NOMO-1 (cell line): Measurements from ENCODE around the gene TGIF2.

Experiments
- DNase-seq, 2 experiments: peaks; one replicate each; lab custom pipeline; 2025; ENCODE audit not compliant: unreplicated experiment in 2 of 2; lab: John Stamatoyannopoulos, UW

The TGIF2 gene

DNA sequence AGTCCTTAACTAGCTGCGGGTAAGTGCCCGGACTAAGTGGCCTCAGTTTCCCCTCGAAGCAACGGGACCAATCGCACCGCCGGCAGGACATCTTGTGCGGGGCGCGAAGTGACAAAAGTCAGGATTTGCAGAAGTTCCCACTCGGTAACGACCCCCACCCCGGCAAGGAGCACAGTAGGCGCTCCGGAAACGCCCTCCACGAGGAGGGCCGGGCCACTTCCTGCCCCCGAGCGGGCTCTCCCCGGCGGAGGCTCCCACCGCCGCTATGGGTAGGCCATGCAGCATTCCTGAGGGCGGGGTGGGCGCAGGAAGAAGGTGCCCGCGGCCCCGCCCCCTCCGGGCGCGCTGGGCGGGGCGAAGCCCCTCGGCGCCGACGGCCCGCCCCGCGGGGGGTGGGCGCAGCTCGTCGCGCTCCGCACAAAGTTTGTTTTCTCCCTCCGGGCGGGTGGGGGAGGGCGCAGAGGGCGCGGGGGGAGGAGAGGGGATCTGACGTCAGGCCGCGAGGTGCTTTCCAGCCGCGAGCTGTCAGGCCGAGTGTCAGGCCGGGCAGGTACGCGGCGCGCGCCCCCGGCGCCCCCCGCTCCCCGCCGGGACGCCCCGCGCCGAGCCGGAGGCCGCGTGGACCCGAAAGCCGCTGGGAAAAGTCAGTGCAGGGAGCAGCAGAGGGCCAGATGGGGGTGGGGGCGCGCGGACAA lies at the start of gene TGIF2:
TSS of gene TGIF2 (plus strand) at position 495 of the 695 bp plus-strand sequence. CDS start 5,178 bp downstream, outside the sequence.
- peak; percentile 55 to 88 for DNase-seq

GRCh38 chr20:36525620-36526365 lies 47.6 kb upstream of the TGIF2 start:
- no peak for DNase-seq

DNA sequence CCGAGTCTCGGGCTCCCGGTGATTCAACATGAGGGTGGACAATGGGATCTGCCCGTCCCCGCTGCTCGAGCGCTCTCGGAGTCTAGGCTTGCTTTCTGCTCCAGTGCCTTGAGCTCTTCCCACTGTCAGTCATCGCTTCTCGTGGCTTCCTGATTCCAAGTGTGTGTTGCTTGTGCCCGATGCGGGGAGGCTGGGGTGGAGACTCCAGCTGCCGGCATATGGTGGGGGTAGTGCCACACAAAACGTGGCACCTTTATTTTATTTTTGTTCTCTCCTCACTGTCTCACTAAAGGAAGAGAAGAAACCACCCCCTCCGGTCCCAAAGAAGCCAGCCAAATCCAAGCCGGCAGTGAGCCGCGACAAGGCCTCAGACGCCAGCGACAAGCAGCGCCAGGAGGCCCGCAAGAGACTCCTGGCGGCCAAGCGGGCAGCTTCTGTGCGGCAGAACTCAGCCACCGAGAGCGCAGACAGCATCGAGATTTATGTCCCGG lies 46.8 kb upstream of the TGIF2 start:
- no peak for DNase-seq

GRCh38 chr20:36527331-36528125 lies 45.9 kb upstream of the TGIF2 start:
- DNase-seq, result no peak

GRCh38 chr20:36528176-36528874 lies 45.1 kb upstream of the TGIF2 start:
- DNase-seq, result no peak

- DNase-seq, result no peak
Measured at GRCh38 chr20:36528875-36529417, 44.5 kb upstream of the TGIF2 start.

DNA sequence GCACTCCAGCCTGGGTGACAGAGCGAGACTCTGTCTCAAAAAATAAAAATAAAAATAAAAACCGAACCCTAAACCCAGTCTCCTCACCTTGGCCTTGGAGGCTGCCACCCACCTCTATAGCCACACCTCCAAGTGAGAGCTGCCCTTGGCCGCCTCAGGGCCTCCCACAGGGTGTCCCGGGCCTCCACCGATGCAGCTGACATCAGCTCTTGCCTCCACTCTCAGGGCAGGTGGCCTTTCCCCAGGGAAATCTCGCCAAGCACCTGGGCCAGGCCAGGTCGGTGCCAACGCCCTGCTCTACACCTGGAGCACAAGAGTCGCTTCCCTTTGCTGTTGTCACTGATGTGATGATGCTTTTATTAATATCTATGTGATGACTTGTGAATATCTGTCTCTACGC lies 41.0 kb upstream of the TGIF2 start:
- DNase-seq, result no peak

- DNase-seq, result no peak
Measured at GRCh38 chr20:36532822-36533221, 40.6 kb upstream of the TGIF2 start.

- DNase-seq, result no peak
Measured at GRCh38 chr20:36538026-36538722, 35.2 kb upstream of the TGIF2 start.

DNA sequence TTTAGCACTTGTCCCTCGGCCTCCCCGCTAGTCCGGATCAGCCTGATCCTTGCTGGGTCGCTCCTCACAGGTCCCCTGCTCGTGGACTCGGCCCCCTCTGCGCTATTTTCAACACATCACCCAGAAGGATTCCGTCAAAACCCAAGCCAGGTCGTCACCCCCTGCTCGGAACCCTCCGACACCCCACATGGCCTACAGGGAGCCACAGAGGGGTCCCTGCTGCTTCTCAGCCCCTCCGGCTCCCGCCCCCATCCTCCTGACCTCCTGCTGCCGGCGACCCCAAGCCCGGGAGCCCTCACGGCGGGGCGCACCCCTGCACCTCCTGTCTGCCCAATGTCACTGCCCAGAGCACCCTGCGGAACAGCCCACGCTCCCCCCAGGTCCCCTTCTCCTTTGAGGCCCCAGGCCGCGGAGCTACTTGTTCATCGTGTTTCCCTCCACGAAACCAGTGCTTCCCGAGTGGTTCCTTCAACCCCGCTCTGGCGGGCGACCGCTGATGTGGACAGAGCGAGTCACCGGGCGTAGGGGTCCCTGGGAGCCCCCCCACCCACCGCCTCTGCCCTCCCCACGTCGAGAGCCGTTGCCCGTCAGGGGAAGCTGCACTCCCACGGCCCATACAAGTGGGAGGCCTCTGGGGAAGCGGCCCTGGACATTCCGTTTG lies 32.7 kb upstream of the TGIF2 start:
- DNase-seq, result no peak

DNA sequence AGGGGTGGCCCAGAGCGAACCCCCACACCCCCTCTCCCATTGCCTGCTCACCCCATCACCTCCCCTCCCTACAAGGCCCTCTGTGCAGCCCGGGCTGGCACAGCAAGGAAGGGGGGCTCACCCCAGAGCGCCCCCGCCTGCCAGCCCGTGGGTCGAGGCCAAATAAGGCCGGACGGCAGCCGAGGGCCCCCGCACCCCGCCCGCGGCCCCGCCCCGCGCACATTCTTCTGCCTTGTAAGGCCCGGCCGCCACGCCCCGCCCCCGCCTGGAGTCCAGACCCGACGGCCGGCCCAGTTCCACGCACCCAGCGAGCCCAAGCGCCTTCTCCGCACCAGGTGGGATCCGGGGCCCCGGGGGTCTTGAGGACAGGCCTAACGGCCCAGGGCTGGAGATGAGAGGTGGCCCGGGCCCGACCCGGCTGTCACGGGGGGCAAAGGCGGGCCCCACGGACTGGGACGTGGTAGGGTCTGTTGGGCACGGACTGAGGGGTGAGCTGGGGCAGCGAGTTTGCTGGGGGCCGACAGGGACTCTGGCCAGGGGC lies 32.1 kb upstream of the TGIF2 start, which contains the start of gene MYL9:
TSS of gene MYL9 (plus strand) at position 293 of the 541 bp plus-strand sequence. CDS start 3,366 bp downstream, outside the sequence.
- no peak for DNase-seq

GRCh38 chr20:36541768-36542488 lies 31.5 kb upstream of the TGIF2 start:
- DNase-seq, result no peak

- no peak for DNase-seq
Measured at GRCh38 chr20:36542516-36543183, 30.7 kb upstream of the TGIF2 start.

DNA sequence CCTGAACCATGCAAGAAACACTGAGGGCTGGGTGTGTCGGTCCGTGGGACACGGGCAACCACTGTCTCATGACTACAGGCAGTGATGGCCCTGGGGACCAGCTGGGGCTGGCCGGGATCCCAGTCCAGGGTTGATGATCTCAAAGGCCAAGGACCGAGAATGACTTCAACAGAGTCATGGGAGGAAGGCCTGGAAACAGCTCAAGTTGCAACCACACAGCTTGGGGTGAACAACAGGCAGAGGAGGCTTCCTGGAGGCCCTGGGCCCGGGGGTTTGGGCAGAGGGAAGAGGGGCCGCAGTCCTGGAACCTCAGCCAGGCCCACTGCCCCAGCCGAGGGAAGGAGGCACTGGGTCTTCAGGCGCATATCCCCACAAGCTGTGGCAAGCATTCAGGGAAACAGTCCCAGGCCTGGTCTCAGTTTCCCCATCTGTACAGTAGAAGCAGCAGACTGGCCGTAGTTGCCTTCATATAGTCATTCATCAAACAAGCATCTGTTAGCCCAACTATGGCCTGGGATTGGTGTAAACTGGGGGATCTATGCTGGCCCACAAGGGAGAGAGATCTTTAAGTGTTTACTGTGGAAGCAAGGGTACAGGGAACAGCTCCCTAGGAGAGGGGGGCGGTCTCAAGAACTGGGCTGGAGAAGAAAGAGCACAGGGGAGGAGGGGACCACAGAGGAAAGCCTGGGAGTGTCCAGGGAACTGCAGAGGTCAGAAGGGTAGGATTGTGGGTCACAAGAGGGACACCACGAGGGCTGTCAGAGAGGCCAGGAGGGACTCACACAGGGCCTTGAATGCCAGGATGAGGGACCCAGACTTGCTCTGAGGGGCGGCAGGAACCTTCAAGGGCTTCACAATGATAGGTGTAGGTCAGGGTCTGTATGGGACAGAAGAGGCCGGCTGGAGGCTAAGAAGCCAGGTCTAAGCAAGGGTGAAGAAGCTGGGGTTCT lies 29.9 kb upstream of the TGIF2 start:
- no peak for DNase-seq

- DNase-seq, result no peak
Measured at GRCh38 chr20:36544134-36545018, 29.0 kb upstream of the TGIF2 start.
